Measurements from ENCODE around the gene THBS2.

THBS2 gene

DNA sequence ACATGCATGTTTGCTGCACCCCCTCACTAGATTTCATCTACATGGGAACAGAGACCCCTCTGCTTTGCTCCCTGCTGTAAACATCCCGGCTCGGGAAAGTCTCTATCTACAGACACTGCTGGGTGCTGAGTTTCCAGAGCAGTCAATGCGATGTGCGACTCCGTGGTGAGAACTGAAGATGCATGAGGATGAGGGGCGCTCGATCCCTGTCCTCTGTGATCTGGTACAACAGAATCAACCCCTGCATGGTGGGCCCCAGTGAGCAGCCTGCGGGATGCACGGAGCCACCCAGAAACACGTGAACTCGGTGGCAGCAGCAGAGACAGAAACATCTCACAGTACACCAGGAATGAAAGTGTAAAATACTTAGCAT lies 83.1 kb downstream of the THBS2 start (continued):
- TF ChIP-seq, protein P1, sequence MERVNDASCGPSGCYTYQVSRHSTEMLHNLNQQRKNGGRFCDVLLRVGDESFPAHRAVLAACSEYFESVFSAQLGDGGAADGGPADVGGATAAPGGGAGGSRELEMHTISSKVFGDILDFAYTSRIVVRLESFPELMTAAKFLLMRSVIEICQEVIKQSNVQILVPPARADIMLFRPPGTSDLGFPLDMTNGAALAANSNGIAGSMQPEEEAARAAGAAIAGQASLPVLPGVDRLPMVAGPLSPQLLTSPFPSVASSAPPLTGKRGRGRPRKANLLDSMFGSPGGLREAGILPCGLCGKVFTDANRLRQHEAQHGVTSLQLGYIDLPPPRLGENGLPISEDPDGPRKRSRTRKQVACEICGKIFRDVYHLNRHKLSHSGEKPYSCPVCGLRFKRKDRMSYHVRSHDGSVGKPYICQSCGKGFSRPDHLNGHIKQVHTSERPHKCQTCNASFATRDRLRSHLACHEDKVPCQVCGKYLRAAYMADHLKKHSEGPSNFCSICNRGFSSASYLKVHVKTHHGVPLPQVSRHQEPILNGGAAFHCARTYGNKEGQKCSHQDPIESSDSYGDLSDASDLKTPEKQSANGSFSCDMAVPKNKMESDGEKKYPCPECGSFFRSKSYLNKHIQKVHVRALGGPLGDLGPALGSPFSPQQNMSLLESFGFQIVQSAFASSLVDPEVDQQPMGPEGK (CRISPR knock-in tag; IDR thresholded peaks at IDR 0.05; ENCODE audit: borderline replicate concordance), result no peak
- no peak for TF ChIP-seq RARB (CRISPR knock-in tag; IDR thresholded peaks at IDR 0.05)
- TF ChIP-seq, protein P2, sequence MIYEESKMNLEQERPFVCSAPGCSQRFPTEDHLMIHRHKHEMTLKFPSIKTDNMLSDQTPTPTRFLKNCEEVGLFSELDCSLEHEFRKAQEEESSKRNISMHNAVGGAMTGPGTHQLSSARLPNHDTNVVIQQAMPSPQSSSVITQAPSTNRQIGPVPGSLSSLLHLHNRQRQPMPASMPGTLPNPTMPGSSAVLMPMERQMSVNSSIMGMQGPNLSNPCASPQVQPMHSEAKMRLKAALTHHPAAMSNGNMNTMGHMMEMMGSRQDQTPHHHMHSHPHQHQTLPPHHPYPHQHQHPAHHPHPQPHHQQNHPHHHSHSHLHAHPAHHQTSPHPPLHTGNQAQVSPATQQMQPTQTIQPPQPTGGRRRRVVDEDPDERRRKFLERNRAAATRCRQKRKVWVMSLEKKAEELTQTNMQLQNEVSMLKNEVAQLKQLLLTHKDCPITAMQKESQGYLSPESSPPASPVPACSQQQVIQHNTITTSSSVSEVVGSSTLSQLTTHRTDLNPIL (CRISPR knock-in tag; IDR thresholded peaks at IDR 0.05; ENCODE audit: low read depth), result no peak
- TF ChIP-seq TOX (CRISPR knock-in tag; IDR thresholded peaks at IDR 0.05; ENCODE audit: borderline replicate concordance), result no peak
- TF ChIP-seq ZNF70 (CRISPR knock-in tag; IDR thresholded peaks at IDR 0.05), result no peak
- no peak for TF ChIP-seq ESRRG (CRISPR knock-in tag; IDR thresholded peaks at IDR 0.05)
- TF ChIP-seq CSDC2 (CRISPR knock-in tag; IDR thresholded peaks at IDR 0.05), result no peak

DNA sequence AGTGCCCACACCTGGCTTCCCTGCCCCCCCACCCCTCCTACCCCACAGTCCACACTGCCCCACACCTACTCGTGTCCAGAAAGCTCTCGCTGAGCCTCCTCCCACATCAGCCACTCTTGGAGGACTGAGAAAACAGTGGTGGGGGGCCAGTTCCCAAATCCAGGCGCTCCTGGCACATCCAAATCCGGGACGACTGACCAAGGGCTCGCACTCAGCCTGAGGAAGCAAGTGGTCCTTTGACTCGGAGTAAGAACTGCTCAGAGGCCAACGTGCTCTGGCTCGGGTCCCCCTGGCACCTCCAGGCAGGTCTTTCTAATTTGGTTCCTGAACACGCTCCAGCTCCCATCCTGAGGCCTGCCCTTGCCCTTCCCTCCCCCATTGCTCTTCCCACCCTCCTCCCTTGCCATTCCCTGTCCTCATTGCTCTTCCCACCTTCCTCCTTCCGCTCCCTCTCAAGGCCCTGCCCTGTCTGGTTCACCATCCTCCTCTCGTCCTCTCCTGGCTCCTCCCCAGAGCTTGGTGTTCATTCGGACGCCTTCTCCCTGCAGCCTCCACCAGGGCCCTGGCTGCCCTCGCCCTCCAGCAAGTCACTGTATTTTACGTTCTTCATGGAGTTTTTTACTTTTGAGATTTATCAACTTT lies 83.6 kb downstream of the THBS2 start:
- no peak for ATAC-seq
- TF ChIP-seq PPARA (CRISPR knock-in tag; IDR thresholded peaks at IDR 0.05; ENCODE audit: borderline replicate concordance), result no peak
- TF ChIP-seq TSHZ2 (CRISPR knock-in tag; IDR thresholded peaks at IDR 0.05), result no peak
- TF ChIP-seq, protein P2 (CRISPR knock-in tag; IDR thresholded peaks at IDR 0.05; ENCODE audit: low read depth), result no peak
- TF ChIP-seq TCF4 (CRISPR knock-in tag; IDR thresholded peaks at IDR 0.05; ENCODE audit: borderline replicate concordance), result no peak
- no peak for TF ChIP-seq ZFP30 (CRISPR knock-in tag; IDR thresholded peaks at IDR 0.05)
- no peak for TF ChIP-seq BACH2 (CRISPR knock-in tag; IDR thresholded peaks at IDR 0.05; ENCODE audit: borderline replicate concordance)
- TF ChIP-seq, protein P3, sequence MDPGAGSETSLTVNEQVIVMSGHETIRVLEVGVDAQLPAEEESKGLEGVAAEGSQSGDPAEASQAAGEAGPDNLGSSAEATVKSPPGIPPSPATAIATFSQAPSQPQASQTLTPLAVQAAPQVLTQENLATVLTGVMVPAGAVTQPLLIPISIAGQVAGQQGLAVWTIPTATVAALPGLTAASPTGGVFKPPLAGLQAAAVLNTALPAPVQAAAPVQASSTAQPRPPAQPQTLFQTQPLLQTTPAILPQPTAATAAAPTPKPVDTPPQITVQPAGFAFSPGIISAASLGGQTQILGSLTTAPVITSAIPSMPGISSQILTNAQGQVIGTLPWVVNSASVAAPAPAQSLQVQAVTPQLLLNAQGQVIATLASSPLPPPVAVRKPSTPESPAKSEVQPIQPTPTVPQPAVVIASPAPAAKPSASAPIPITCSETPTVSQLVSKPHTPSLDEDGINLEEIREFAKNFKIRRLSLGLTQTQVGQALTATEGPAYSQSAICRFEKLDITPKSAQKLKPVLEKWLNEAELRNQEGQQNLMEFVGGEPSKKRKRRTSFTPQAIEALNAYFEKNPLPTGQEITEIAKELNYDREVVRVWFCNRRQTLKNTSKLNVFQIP (CRISPR knock-in tag; IDR thresholded peaks at IDR 0.05; ENCODE audit: borderline replicate concordance, low read depth), result no peak
- no peak for TF ChIP-seq ZNF8 (CRISPR knock-in tag; IDR thresholded peaks at IDR 0.05)
- TF ChIP-seq, protein P1 (CRISPR knock-in tag; IDR thresholded peaks at IDR 0.05; ENCODE audit: borderline replicate concordance), result no peak
- TF ChIP-seq ZNF565 (CRISPR knock-in tag; conservative IDR thresholded peaks at IDR 0.05; ENCODE audit: low read depth), result no peak

GRCh38 chr6:169169375-169169774 lies 84.3 kb downstream of the THBS2 start:
- no peak for ATAC-seq
- no peak for TF ChIP-seq ARNTL (CRISPR knock-in tag; IDR thresholded peaks at IDR 0.05; ENCODE audit: borderline replicate concordance, low read depth)
- TF ChIP-seq, protein P1 (CRISPR knock-in tag; IDR thresholded peaks at IDR 0.05; ENCODE audit: borderline replicate concordance), result no peak
- TF ChIP-seq ZNF8 (CRISPR knock-in tag; IDR thresholded peaks at IDR 0.05), result no peak
- no peak for TF ChIP-seq OSR1 (CRISPR knock-in tag; IDR thresholded peaks at IDR 0.05)
- TF ChIP-seq, protein P4, sequence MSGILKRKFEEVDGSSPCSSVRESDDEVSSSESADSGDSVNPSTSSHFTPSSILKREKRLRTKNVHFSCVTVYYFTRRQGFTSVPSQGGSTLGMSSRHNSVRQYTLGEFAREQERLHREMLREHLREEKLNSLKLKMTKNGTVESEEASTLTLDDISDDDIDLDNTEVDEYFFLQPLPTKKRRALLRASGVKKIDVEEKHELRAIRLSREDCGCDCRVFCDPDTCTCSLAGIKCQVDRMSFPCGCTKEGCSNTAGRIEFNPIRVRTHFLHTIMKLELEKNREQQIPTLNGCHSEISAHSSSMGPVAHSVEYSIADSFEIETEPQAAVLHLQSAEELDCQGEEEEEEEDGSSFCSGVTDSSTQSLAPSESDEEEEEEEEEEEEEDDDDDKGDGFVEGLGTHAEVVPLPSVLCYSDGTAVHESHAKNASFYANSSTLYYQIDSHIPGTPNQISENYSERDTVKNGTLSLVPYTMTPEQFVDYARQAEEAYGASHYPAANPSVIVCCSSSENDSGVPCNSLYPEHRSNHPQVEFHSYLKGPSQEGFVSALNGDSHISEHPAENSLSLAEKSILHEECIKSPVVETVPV (CRISPR knock-in tag; IDR thresholded peaks at IDR 0.05), result no peak
- TF ChIP-seq, protein P3 (CRISPR knock-in tag; IDR thresholded peaks at IDR 0.05; ENCODE audit: borderline replicate concordance, low read depth), result no peak
- TF ChIP-seq TOX (CRISPR knock-in tag; IDR thresholded peaks at IDR 0.05; ENCODE audit: borderline replicate concordance), result no peak
- TF ChIP-seq GLIS3 (CRISPR knock-in tag; IDR thresholded peaks at IDR 0.05), result no peak
- TF ChIP-seq CSDC2 (CRISPR knock-in tag; IDR thresholded peaks at IDR 0.05), result no peak
- TF ChIP-seq ZFP30 (CRISPR knock-in tag; IDR thresholded peaks at IDR 0.05), result no peak
- TF ChIP-seq TCF4 (CRISPR knock-in tag; IDR thresholded peaks at IDR 0.05; ENCODE audit: borderline replicate concordance), result no peak
